GM18873 (cell line): Measurements from ENCODE around the gene NSG1.
A peak's percentile ranks its signal among the peaks of the same experiment; 100 is the strongest.

ENCODE experiments used
- ATAC-seq: cut with Tn5 transposase; IDR thresholded peaks from one replicate; pipeline ENCODE4 v1.9.1; 2021; ENCODE audit warnings: mild to moderate bottlenecking, moderate library complexity, moderate number of reproducible peaks; ENCODE audit not compliant: unreplicated experiment, low FRiP score

NSG1 gene

DNA sequence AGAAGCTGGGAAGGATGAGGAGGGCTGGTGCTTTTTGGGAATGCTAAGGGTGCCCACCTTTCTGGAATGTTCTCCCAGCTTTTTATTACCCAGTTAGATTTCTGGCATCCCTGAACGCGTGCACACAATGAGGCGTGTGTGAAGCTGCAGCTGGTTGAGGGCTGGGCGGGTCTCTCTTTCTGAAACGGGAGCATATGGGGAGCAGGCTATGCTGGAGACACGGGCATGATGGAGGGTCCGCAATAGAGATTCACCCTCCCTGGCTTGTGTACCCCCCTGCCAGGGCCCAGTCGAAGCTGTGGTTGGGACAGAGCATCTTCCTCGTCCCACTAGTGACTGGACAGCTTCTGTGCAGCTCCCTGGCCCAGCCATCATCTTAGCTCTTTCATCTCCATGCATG lies 8.5 kb downstream of the NSG1 start:
- ATAC-seq, result no peak

DNA sequence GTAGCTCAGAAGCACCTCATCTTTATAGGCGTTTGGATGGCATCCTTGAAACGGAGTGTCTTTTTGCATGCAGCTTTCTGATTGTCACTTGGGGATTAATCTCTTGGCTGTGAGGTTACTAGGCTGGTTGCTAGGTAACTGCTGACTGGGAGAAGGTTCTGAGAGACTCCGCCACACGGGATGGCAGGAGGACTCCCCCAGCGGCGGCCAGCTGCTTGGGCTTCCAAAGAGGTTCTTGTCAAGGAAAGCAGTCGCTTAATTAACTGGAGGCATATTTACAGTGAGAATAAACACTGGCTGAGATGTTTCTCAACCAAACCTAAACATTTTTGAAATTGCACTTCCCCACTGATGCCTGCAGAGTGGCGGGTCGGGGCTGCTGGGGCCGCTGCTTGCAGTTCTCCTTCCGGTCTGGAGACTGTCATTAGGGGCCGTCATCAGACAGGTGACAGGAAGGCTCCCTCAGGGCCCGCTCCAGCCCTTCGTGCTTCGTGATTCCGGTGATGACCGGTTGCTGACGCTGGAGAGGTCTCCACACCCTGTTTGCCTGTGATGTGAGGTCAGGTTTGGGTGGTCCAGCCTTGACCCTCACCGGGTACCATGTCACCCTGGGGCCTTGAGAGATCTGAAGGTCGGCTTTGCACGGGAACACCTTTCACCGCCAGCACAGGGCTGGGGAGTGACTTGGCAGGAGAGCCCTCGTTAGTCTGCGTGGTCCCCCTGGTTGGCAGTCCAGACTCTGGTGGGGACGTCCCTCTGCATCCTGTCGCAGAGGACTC lies 9.1 kb downstream of the NSG1 start:
- ATAC-seq, result peak; percentile 69

DNA sequence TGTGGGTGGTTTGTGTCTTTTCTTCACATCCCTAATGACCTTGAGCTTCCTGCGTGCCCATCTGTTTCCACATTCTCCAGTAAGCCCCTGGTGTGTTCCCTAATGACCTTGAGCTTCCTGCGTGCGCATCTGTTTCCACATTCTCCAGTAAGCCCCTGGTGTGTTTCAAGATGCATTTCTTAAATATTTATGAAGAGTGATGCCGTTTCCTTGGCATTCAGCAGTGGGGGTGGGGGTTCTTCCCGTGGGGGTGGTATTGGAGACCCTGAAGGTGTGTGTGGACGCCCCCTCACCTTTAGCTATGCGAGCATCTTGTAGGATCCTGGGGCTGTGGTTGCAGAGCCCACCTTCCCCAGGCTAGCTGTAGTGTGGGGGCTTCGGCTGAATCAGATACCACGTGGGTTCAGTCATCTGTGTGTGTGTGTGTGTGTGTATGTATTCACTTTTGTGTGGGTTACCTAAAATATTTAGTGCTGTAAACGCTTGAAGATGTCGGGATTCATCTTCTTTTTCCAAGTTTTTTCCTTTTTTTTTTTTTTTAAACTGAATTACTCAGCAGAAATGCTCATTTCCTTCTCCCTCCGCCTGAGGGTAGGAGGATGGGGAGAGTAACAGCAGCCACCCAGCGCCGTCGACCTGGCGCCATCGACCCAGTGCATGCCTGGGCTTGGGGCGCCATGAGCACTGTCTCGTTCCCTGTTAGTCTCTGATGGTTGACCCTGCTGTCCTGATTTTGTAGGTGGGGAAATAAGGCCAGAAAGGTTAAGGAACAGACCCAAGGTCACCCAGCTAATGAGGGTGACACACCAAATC lies 9.9 kb downstream of the NSG1 start:
- no peak for ATAC-seq

DNA sequence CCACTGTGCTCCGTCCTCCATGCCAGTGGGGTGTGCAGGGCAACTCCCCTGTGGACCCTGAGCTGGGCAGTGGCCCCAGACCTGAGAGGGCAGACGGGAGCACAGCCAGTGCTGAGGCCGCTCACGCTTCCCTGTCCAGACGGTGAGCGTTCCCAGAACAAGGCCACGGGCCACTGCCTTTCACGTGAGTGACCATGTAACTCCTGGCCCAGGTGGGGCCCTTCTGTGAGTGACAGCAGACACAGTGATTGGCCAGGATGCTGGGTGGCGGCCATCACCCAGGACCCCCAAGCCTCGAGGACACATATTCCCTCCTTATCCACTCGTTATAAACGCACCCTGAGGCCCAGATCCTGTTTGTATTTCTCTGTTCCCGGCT lies 10.5 kb downstream of the NSG1 start:
- no peak for ATAC-seq

DNA sequence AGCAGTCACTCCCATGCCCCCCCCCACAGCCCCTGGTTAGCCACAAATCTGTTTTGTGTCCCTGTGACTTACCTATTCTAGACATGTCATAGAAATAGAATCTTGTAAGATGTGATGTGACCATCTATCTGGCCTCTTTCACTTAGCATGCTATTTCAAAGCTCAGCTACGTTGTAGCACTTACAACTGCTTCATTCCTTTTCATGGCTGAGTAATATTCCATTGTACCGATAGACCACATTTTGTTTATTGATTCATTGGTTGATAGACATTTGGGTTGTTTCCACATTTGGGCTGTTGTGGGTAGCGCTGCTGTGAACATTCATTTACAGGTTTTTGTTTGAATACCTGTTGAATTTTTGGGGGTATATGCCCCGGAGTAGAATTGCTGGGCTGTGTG lies 11.5 kb downstream of the NSG1 start:
- no peak for ATAC-seq

DNA sequence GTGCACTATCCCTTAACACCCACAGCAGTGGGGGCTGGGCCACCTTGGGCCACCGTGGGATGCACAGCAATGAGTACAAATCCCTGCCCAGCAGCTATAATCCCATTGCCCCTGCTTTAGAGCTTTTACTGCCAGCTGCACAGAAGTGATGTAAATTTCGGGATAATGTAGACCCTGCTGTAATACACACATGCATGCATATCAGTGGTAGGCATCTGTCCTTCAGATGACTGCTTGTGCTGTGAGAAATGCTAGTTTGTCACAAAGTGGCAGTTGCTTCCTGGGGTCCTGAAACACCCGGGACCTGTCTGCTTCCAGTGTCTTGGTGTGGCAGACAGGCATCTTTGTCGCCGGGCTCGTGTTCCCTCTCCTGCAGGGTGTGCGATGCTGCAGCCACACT lies 14.1 kb downstream of the NSG1 start:
- ATAC-seq, result no peak

DNA sequence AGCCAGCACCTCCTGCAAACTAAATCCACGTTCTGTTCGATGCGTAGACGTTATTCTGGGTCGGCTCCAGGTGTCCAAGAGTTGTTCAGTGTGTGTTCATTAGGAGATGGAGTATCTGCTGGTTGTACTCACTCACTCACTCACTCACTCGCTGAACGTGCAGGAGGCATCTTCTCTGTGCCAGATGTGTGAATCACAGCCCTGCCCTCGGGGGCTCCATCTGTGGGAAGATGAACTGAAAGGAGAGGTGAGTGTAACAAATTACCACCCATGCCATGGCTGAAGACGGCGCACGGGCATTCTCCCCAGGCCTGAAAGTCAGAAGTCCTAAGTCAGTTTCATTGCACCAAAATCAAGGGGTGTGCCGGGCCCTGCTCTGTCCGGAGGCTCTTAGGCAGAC lies 16.1 kb downstream of the NSG1 start:
- no peak for ATAC-seq

DNA sequence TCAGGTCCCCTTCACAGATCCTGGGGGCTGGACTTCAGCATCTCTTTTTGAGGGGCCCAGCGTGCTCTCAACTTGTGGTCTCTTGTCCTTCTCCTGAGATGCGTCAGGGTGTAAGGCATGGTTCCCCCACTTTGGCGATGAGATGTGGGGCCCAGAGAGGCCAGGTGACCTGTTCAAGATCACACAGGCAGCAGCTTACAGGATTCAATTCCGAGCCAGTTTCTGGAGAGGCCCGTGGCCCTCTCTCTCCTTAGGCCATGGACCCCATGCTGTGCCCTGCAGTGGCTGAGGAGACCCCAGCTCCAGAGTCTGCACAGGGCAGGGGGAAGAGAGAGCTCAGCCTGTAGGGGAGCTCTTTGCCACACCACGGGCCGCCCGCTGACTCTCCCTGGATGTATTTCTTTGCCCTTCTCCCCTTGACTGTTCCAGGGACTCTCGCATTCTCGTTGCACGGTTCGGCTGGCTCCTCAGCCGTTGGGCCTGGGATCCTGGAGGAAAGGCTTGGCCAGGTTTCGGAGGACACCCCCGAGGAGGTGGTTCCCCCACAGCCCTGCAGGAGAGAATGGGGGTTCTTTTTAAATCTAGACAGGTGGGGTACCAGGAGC lies 18.6 kb downstream of the NSG1 start:
- ATAC-seq, result no peak

DNA sequence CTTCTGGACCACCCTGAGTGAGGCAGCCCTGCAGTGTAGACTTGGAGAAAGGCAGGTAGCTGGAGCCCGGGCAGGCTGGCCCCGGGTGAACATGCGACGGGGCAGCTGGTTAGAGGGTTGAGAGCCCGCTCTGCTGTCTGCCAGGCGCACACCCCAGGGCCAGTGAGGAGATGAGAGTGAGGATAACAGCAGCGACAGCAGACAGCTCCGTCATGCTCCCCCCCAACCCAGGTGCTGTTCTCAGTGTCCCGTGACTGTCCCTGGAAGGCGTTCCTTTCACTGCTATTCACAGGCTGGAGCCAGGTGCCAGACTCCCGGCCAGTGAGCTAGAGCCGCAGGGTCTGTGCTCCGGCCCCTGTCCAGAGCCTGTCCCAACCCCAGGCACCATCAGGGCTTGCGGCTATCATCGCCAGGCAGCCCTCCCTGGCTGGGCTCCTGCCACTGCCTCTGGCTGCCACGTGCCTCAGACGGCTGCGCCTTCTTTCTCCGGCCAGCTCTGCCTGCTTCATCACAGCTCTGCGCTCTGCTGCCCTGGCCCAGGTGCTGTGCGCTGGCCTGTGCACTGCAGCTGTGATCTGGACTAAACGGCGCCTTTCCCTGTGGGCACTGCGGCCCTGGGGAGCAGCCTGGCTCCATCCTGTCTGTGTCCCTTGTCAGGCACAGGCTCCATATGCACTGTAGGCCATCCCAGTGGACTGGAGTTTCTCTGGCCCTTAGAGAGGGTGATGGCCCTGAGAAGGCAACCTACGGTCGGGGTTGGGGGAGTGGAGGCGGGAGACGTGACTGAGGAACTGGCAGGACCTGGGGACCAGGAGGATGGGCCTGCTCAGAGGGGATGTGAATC lies 19.8 kb downstream of the NSG1 start:
- no peak for ATAC-seq

DNA sequence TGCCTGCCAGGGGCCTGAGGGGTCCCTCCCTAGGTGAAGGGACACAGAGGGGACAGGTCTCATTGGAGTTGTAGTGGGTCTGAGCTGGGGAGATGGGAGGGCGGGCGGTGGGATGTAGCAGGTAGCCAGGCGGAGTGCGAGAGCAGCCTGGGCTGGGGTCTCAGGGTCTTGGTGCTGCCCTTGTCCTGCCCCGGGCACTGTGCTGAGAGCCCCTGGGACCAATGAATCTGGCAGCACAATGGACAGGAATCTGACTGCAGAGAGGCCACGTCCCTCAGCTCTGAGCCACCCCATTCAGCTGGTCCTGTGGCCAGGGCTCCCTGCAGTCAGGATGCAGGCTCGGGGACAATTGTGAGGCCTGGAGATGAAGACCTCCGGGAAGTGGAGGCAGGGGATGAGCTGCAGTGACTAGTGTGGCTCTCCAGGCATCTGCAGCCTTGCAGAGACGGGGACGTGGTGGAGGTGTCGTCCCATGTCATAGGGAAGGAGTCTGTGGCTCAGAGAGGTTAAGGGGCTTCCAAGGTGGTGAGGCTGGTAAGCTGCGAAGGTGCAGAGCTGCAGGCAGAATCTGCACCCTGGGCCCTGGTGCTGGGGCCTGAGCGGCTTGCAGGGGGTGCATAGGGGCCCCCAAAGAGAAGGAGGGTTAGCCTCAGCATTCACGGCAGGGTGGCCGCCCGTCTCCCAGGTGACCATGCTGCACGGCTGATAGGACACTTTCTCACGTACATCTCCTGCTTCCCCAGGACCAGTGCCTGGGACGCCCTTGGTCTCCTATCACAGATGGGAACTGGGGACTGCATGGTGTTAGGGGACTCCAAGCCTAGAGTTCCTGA lies 20.6 kb downstream of the NSG1 start:
- ATAC-seq, result no peak

DNA sequence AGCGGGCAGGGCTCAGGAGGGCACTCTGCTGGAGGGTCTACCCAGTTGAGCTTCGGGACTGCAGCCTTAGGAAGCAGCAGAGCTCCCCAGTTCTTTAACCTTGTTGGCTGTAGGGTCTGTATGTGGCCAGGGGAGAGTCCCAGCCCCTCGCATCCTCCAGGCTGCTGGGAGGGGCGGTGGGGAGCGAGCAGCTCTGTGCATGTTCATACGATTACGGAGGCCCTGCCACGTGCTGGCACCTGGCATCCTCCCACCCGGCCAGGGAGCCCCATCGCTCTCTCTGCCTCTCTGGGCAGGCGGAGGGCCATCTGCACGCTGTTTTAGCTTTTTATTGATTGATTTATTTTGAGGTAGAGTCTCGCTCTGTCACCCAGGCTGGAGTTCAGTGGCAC lies 21.2 kb downstream of the NSG1 start:
- no peak for ATAC-seq

DNA sequence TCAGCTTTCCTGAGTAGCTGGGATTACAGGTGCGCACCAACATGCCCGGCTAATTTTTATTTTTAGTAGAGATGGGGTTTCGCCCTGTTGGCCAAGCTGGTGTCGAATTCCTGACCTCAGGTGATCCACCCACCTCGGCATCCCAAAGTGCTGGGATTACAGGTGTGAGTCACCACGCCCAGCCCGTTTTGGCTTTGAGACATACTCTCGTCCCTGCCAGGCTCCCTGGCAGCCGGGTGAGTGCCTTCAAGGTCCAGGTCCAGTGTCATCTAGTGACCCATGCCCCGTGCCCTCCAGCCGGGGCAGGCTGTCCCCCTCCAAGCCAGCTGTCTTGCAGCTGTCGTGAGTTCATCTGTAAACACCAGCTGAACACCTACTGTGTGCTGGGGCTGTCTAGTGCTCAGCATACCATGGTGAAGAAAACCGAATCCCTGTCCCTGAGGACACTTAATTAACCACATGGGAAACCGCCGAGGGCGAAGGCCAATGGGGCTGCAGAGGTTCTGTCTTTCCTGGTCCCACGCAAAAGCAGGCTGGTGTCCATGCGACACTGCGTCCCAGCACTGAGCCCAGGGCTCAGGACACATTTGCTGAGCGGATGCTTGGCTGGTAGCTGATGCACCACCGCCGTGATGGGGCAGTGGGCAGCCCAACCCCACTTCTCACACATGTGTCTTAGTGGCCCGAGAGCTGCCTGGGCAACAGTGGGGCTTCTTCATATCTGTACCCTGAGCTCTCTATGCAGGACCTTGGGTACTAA lies 21.9 kb downstream of the NSG1 start:
- no peak for ATAC-seq

DNA sequence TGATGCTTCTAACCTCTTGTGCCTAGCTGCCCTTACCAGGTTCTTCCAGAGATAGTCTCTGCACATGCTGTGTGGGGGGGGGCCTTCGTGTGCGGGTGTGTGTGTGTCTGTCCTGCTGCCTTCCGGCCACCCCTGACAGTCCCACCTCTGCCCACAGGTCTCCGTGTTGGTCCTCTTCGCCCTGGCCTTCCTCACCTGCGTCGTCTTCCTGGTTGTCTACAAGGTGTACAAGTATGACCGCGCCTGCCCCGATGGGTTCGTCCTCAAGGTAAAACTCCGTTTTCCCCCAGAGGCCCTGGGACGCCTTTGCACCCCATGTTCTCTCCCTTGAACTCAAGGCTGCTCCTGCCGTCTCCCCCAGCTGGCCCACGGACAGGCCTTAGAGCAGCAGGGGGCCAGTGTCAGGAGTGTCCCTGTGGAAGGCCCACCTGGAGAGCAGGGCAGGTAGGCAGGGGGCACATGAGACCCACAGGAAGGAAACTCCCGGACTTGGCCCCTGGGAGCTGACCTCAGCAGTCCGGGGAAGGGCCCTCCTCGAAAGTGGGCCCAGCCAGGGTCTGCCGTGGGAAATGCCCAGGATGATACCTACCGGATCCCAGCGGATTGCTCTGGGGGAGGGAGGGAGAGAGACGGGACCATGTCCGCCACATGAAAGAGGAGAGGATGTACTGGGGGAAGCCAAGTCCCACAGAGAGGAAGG lies 22.7 kb downstream of the NSG1 start:
- ATAC-seq, result no peak

DNA sequence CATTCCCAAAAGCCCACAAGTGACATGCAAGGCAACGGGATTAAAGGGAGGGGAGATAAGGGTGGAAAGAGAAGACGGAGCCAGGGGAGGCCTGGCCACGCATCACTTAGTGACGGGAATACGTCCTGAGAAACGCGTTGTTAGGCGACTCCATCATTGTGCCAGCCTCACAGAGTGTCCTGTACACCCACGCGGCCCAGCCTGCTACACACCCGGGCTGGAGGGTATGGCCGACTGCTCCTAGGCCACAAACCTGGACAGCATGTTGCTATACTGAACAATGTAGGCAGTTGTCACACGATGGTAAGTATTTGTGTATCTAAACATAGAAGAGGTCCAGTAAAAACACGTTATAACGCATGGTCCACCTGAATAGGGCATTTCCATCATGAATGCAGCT lies 23.4 kb downstream of the NSG1 start:
- ATAC-seq, result no peak

DNA sequence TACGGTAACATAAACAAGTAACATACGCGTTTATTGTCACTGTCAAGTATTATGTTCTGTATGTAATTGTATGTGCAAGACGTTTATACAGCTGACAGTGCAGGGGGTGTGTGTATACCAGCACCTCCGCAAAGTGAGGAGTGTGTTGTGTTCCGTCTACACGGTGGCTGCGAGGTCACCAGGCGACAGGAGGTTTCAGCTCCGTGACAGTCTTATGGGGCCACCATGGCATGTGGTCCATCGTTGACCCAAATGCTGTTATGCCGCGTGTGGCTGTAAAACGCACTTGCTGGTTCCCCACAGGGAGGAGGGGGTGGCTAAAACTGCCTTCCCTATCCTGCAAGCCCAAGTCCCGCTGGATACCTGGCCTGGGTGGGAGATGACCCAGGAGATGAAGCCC lies 25.0 kb downstream of the NSG1 start:
- no peak for ATAC-seq

DNA sequence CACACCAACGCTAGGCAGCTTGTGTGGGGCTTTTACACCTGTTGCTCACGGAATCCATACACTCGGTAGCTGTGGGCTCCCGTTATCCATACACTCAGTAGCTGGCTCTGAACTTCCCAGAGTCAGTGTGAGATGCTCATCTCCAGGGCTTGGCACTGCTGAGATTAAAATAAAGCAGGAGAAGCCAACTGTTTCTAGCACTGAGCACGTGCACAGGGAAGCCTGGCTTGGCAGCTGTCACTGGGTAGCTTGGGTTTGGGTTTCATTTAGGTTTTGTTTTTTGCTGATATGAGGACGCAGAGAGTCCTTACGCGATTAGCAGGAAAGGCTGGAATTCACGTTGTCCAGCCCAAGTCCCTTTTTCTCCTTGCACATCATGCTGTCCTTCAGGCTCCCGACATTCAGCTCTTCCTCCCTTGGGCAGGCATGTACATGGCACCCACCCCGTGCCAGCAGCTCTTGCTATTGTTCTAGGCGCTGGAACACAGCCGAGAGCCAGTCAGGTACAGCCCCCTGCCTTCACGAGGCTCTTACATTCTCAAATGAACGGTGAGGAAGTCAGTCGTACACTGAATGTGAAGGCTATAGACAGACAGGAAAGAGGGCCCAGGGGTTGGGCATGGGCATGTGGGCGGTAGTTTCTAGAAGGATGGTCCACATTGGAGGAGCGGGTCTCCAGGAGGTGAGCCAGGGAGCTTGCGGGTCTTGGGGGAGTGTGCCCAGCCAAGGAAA lies 25.9 kb downstream of the NSG1 start:
- no peak for ATAC-seq

DNA sequence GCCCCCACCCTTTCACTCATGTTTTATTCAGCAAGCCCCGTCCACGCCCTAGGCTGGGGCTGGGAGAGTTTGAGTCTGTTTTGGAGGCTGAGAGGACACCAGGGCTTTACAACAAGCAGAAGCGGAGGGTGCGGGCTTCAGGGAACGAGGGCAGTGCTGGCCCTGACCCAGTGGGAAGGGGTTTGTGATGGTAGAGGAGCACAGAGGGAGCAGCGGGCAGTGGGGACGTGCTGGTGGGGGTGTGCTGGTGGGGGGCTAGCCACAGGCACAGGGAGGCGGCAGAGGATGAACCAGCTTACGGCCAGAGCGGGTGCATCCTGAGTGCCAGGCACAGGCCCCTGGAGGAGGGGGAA lies 26.4 kb downstream of the NSG1 start:
- no peak for ATAC-seq

DNA sequence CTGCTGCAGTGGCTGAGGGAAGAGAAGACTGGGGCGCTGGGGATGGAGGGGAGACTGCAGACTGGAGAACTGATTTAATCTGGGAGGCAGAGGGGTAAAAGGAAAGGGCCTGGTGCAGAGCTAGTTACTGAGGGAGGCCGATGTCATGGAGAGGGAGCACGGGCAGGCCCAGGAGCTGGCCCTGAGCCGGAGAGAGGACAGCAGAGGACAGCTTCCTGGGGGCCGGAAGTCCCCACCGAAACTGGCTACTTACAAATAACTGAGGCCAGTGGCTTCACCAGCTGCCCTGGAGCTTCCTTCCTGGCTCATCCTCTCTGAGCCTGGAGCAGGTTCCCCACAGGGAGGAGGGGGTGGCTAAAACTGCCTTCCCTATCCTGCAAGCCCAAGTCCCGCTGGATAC lies 26.9 kb downstream of the NSG1 start:
- ATAC-seq, result no peak
